Measurements from ENCODE around the gene C12orf54.
"Not testable (repeated sequence)": the region's sequence is repeated elsewhere in the genome, so short reads cannot be mapped to it uniquely, and the experiment has no call there.

Gene C12orf54

DNA sequence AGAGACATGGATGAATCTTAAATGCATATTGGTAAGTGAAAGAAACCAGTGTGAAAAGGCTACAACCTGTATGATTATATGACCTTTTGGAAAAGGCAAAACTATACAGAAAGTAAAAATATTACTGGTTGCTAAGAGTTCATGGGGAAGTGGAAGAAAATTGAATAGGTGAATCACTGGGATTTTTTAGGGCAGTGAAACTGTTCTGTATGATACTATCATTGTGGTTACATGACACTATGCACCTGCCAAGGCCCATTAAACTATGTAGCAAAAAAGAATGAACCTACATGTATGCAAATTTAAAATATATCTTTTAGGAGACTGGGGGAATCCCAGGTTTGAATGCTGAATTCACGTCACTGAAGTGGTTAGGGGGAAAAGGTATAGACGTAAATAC lies 30.6 kb downstream of the C12orf54 start:
- DNase-seq, result no peak

DNA sequence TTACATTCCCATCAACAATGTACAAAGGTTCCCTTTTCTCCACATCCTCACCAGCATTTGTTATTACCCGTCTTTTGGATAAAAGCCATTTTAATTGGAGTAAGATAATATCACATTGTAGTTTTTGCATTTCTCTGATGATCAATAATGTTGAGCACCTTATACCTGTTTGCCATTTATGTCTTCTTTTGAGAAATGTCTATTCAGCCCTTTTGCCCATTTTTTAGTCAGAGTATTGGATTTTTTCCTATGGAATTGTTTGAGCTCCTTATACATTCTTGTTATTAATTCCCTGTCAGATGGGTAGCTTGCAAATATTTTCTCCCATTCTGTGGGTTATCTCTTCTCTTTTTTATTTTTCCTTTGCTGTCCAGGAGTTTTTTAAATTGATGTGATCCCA lies 32.4 kb downstream of the C12orf54 start:
- no peak for DNase-seq

DNA sequence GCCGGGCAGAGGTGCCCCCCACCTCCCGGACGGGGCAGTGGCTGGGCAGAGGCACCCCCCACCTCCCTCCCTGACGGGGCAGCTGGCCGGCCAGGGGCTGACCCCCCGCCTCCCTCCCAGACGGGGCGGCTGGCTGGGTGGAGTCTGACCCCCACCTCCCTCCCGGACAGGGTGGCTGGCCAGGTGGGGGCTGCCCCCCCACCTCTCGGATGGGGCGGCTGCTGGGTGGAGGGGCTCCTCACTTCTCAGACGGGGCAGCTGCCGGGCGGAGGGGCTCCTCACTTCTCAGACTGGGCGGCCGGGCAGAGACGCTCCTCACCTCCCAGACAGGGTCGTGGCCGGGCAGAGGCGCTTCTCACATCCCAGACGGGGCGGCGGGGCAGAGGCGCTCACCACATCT lies 38.1 kb downstream of the C12orf54 start:
- DNase-seq, result not testable (repeated sequence)

GRCh38 chr12:48525332-48525731 lies 43.0 kb downstream of the C12orf54 start, which contains the start of gene OR8S1:
OR8S1 (plus strand) TSS chr12:48525632; CDS start chr12:48525632, 0 bp downstream.
- no peak for DNase-seq

DNA sequence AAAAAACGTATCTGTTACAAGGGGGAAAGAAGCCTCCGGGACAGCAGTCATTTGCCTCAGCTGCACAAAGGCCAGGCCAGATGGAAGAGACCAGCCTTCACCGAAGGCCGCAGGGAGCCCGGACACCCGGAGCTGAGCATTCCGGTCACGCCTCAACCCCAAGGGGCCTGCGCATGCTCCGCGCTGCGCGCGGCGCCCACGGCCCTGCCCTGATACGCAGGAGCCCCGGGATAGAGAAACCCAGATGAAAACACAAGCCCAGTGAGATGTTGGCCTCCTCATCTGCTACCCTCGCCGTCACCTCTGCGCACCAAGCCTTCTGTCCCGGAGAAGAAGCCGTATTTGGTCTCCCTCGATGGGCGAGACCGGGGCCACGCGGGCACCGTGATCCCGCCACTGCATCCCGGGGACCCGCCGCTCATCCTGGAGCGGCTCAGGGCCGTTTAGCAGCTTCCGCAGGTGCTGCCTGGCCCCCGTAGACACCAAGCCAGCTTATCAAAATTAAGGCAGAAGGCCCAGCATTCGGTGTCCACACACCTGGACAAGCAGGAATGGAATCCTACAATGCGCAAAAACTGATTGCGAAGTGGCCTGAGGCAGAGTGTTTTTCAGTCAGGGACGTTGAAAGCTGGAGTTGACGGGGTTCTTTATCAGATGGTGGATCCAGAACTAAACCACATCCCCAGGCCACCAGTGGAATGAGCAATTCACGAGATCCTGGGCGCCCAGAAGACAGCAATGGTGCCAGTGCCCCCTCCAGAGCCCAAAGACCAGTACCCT lies 45.8 kb downstream of the C12orf54 start:
- DNase-seq, result no peak

GRCh38 chr12:48532601-48533000 lies 50.3 kb downstream of the C12orf54 start:
- DNase-seq, result no peak

DNA sequence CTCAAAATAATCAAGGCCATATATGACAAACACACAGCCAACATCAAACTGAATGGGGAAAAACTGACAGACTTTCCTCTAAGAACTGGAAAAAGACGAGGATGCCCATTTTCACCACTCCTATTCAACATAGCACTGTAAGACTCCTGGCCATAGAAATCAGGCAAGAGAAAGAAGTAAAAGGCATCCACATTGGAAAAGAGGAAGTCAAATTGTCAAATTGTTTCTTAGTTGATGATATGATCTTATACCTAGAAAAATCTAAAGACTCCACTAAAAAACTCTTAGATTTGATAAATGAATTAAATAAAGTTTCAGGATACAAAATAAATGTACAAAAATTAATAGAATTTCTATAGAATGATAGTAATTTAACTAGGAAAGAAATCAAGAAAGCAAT lies 54.3 kb downstream of the C12orf54 start:
- no peak for DNase-seq

DNA sequence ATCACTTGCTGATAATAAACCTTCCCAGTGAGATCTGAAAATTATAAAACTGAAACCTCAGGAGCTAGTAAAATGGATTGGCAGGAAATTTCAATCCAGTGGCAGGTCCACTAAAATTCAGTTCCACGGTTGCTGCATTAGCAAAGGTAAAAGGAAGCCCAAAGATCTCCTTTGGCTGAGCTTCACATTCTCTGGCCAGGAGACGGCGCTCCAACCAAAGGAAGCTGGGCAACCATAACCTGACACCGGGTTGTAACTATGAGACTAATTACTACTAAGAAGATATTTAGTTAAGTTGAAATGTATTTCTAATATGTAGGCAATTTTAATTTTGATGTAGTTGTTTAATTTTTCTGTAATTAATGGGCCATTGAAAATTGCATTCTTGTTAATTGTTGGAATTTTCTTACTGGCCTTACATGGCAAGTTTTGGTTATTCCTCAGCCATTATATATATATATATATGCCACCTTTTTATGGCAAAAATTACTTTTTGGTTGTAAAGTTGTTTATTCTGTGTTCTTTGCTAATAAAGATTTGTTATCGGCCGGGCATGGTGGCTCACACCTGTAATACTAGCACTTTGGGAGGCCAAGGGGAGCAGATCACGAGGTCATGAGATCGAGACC lies 60.1 kb downstream of the C12orf54 start:
- peak; percentile 3 for DNase-seq

DNA sequence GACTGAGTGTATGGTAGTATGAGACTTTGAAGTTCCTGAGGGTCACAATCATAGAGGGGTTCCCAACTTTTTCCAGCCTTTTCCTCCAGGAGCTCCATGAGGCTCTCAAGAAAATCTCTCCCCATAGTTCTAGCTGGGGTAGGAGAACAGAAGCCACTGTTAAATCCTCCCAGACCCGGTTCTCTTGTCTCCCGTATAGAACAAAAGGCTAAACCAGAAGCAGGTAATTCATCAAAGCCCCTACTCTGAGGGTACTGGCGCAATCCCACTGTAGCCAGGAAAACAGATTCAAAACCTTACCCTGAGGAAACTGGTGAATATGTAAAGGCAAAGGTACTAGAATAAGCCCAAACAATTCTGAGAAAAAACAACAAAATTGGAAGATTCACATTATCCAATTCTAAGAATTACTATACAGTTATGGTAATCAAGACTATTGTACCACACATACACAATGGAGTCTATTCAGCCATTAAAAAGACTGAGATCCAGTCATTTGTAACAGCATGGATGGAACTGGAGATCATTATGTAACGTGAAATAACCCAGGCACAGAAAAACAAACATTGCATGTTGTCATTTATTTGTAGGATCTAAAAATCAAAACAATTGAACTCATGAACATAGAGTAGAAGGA lies 63.7 kb downstream of the C12orf54 start:
- DNase-seq, result no peak

All from fibroblast of skin of right biceps (primary cell).